ENCODE data around the gene ZBTB20.

DNA sequence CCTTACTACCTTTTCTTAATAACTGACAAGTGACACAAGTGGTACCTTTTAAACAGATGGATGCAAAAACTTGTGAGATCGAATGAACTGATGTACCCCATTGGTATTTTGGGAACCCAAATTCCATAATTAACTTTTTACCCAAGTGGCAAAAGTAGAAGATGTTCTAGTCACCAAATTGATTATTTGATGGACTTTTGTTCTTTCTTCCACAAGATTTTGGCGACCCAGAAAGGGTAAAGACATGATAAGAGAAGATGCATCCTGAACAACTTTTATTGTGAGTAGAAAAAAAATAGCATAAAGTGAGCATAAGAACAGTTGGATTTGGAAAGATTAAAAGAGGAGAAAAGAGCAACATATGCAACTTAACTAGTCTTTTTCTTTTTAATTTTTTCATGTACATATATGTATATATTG lies 693.7 kb downstream of the ZBTB20 start:
- TF ChIP-seq, protein P1, sequence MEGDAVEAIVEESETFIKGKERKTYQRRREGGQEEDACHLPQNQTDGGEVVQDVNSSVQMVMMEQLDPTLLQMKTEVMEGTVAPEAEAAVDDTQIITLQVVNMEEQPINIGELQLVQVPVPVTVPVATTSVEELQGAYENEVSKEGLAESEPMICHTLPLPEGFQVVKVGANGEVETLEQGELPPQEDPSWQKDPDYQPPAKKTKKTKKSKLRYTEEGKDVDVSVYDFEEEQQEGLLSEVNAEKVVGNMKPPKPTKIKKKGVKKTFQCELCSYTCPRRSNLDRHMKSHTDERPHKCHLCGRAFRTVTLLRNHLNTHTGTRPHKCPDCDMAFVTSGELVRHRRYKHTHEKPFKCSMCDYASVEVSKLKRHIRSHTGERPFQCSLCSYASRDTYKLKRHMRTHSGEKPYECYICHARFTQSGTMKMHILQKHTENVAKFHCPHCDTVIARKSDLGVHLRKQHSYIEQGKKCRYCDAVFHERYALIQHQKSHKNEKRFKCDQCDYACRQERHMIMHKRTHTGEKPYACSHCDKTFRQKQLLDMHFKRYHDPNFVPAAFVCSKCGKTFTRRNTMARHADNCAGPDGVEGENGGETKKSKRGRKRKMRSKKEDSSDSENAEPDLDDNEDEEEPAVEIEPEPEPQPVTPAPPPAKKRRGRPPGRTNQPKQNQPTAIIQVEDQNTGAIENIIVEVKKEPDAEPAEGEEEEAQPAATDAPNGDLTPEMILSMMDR (IDR thresholded peaks at IDR 0.05), result no peak
- TF ChIP-seq POLR2A (IDR thresholded peaks at IDR 0.05) (no peak), POLR2AphosphoS5 (IDR thresholded peaks at IDR 0.05) (no peak), EP300 (IDR thresholded peaks at IDR 0.05) (no peak)
